ENCODE data around the gene GINS2.

The GINS2 gene

GRCh38 chr16:85722128-85722893, 33.6 kb upstream of the GINS2 start:
- Mint-ChIP-seq H3K36me3 (peaks cover 9% of the 10 kb centered on the region), H3K27ac (no peak overlapping the region), H3K4me1 (peaks cover 9% of the 10 kb centered on the region), H3K27me3 (no peaks in the 10 kb centered on the region), H3K4me3 (no peak overlapping the region), H3K9me3 (no peaks in the 10 kb centered on the region)
- no peak for DNase-seq (ENCODE audit: low spot score in 2 of 2)
- no peak for ATAC-seq (ENCODE audit: low read depth)

- no peak for ATAC-seq (ENCODE audit: low read depth)
- Mint-ChIP-seq H3K4me3 (no peak overlapping the region), H3K36me3 (no peaks in the 10 kb centered on the region)
Measured at GRCh38 chr16:85720302-85720637, 31.5 kb upstream of the GINS2 start.

GRCh38 chr16:85719605-85720301, 31.0 kb upstream of the GINS2 start:
- H3K4me1 Mint-ChIP-seq: peaks cover 15% of the 10 kb centered on the region
- DNase-seq (ENCODE audit: low spot score in 2 of 2): no peak

More at GRCh38 chr16:85720302-85720637, 31.5 kb upstream of the GINS2 start:
- Mint-ChIP-seq H3K9me3 (no peaks in the 10 kb centered on the region), H3K27ac (no peak overlapping the region), H3K27me3 (no peaks in the 10 kb centered on the region), H3K4me1 (peaks cover 15% of the 10 kb centered on the region)
- no peak for DNase-seq (ENCODE audit: low spot score in 2 of 2)

GRCh38 chr16:85718682-85719081, 29.9 kb upstream of the GINS2 start:
- DNase-seq (ENCODE audit: low spot score in 2 of 2): peak; percentile 38 to 43
- Mint-ChIP-seq H3K4me3 (no peak overlapping the region), H3K9me3 (no peaks in the 10 kb centered on the region), H3K36me3 (no peaks in the 10 kb centered on the region), H3K4me1 (peaks cover 15% of the 10 kb centered on the region), H3K27me3 (no peaks in the 10 kb centered on the region), H3K27ac (no peak overlapping the region)
- ATAC-seq (ENCODE audit: low read depth): peak; percentile 72

More at GRCh38 chr16:85719605-85720301, 31.0 kb upstream of the GINS2 start:
- H3K9me3 Mint-ChIP-seq: no peaks in the 10 kb centered on the region
- no peak overlapping the region for H3K4me3 Mint-ChIP-seq
- H3K27me3 Mint-ChIP-seq: no peaks in the 10 kb centered on the region
- H3K36me3 Mint-ChIP-seq: no peaks in the 10 kb centered on the region
- ATAC-seq (ENCODE audit: low read depth): no peak
- no peak overlapping the region for H3K27ac Mint-ChIP-seq

- Mint-ChIP-seq H3K4me3 (no peak overlapping the region), H3K36me3 (no peaks in the 10 kb centered on the region), H3K9me3 (no peaks in the 10 kb centered on the region), H3K4me1 (peaks cover 15% of the 10 kb centered on the region), H3K27ac (peak overlapping the region; percentile 11), H3K27me3 (no peaks in the 10 kb centered on the region)
- ATAC-seq (ENCODE audit: low read depth): no peak
- DNase-seq (ENCODE audit: low spot score in 2 of 2): no peak
Measured at GRCh38 chr16:85718153-85718477, 29.4 kb upstream of the GINS2 start.

GRCh38 chr16:85717393-85718152, 28.8 kb upstream of the GINS2 start:
- peaks cover 2% of the 10 kb centered on the region for H3K36me3 Mint-ChIP-seq
- no peaks in the 10 kb centered on the region for H3K9me3 Mint-ChIP-seq
- H3K4me1 Mint-ChIP-seq: peaks cover 15% of the 10 kb centered on the region
- ATAC-seq (ENCODE audit: low read depth) (peak; percentile 55), DNase-seq (ENCODE audit: low spot score in 2 of 2) (peak; percentile 64 to 65)
- peak overlapping the region; percentile 11 for H3K27ac Mint-ChIP-seq
- no peaks in the 10 kb centered on the region for H3K27me3 Mint-ChIP-seq
- no peak overlapping the region for H3K4me3 Mint-ChIP-seq

GRCh38 chr16:85716680-85717038, 27.9 kb upstream of the GINS2 start:
- Mint-ChIP-seq H3K9me3 (no peaks in the 10 kb centered on the region), H3K27me3 (no peaks in the 10 kb centered on the region), H3K27ac (no peak overlapping the region), H3K4me3 (no peak overlapping the region), H3K4me1 (peaks cover 15% of the 10 kb centered on the region), H3K36me3 (peaks cover 8% of the 10 kb centered on the region)
- ATAC-seq (ENCODE audit: low read depth) (no peak), DNase-seq (ENCODE audit: low spot score in 2 of 2) (no peak)

- peaks cover 15% of the 10 kb centered on the region for H3K4me1 Mint-ChIP-seq
- ATAC-seq (ENCODE audit: low read depth) (no peak), DNase-seq (ENCODE audit: low spot score in 2 of 2) (no peak)
- H3K27me3 Mint-ChIP-seq: no peaks in the 10 kb centered on the region
- no peak overlapping the region for H3K4me3 Mint-ChIP-seq
- no peak overlapping the region for H3K27ac Mint-ChIP-seq
- H3K36me3 Mint-ChIP-seq: peaks cover 8% of the 10 kb centered on the region
- no peaks in the 10 kb centered on the region for H3K9me3 Mint-ChIP-seq
Measured at GRCh38 chr16:85716022-85716679, 27.4 kb upstream of the GINS2 start.

- DNase-seq (ENCODE audit: low spot score in 2 of 2): no peak
- Mint-ChIP-seq H3K27ac (no peak overlapping the region), H3K4me1 (peaks cover 15% of the 10 kb centered on the region), H3K27me3 (no peaks in the 10 kb centered on the region), H3K9me3 (no peaks in the 10 kb centered on the region), H3K4me3 (no peak overlapping the region), H3K36me3 (peaks cover 10% of the 10 kb centered on the region)
- no peak for ATAC-seq (ENCODE audit: low read depth)
Measured at GRCh38 chr16:85715169-85716021, 26.6 kb upstream of the GINS2 start.

GRCh38 chr16:85712801-85713200, 24.0 kb upstream of the GINS2 start:
- no peaks in the 10 kb centered on the region for H3K27me3 Mint-ChIP-seq
- no peak for ATAC-seq (ENCODE audit: low read depth)
- no peaks in the 10 kb centered on the region for H3K9me3 Mint-ChIP-seq
- DNase-seq (ENCODE audit: low spot score in 2 of 2): no peak
- no peak overlapping the region for H3K27ac Mint-ChIP-seq
- no peak overlapping the region for H3K4me3 Mint-ChIP-seq
- H3K4me1 Mint-ChIP-seq: peaks cover 7% of the 10 kb centered on the region
- peaks cover 10% of the 10 kb centered on the region for H3K36me3 Mint-ChIP-seq

GRCh38 chr16:85711982-85712587, 23.3 kb upstream of the GINS2 start:
- H3K27me3 Mint-ChIP-seq: no peaks in the 10 kb centered on the region
- H3K9me3 Mint-ChIP-seq: no peaks in the 10 kb centered on the region
- no peak overlapping the region for H3K4me3 Mint-ChIP-seq
- DNase-seq (ENCODE audit: low spot score in 2 of 2) (no peak), ATAC-seq (ENCODE audit: low read depth) (no peak)
- H3K27ac Mint-ChIP-seq: no peak overlapping the region
- H3K4me1 Mint-ChIP-seq: peaks cover 6% of the 10 kb centered on the region
- H3K36me3 Mint-ChIP-seq: peaks cover 10% of the 10 kb centered on the region

GRCh38 chr16:85710732-85711131, 22.0 kb upstream of the GINS2 start:
- H3K27ac Mint-ChIP-seq: no peak overlapping the region
- H3K36me3 Mint-ChIP-seq: peaks cover 14% of the 10 kb centered on the region
- H3K4me3 Mint-ChIP-seq: no peak overlapping the region
- peaks cover 2% of the 10 kb centered on the region for H3K27me3 Mint-ChIP-seq
- ATAC-seq (ENCODE audit: low read depth): no peak
- no peak for DNase-seq (ENCODE audit: low spot score in 2 of 2)
- H3K4me1 Mint-ChIP-seq: peaks cover 6% of the 10 kb centered on the region
- H3K9me3 Mint-ChIP-seq: no peaks in the 10 kb centered on the region
